ENCODE measurements around the gene SLC6A15.
A peak's percentile ranks its signal among the peaks of the same experiment; 100 is the strongest.

DNA sequence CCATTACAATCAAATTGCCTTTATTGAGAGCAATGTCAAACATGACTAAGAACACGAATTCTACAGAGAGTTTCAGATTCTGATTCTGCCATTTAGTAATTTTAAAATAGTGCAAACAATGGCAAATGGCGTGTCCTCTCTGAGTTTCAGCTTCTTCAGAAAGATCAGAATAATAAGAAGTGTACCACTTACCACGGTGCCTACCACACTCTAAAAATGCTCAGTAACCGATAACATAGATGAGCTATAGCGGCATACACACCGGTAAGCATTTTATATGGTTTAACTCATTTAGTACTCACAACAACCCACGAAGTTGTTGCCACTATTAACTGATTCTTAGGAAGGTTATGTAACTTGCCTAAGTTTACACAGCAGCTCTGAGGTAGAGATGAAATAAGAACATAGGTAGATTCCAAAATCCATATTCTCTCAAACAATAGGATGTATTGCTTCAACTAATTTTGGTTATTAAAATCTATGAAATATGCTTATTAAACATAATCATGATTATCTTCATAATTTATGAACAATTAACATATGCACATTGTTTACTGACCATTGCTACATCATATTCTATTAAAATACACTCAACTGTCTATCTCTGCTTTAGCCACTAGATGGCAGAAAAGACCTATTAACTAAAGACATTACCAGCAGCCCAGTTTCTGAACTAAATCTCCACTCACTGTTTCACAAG lies 38.3 kb downstream of the SLC6A15 start:
- TF ChIP-seq L3MBTL2 (IDR thresholded peaks at IDR 0.05) (no peak), ZNF354B (CRISPR knock-in tag; IDR thresholded peaks at IDR 0.05) (no peak), POLR2AphosphoS5 (IDR thresholded peaks at IDR 0.05; ENCODE audit: control insufficient read depth, insufficient read depth, low read depth, low read length) (no peak), CTCF (IDR thresholded peaks at IDR 0.05 in 2 of 3, conservative IDR thresholded peaks at IDR 0.05 in 1 of 3; ENCODE audit: insufficient read depth in 2 of 3, low read depth in 1 of 3, low read length in 3 of 3) (peak; percentile 23 to 70 (median 49); a peak in 4 of 6 replicates), TAF1 (IDR thresholded peaks at IDR 0.05; ENCODE audit: control insufficient read depth, extremely low read depth, insufficient read depth, low read length, severe bottlenecking) (no peak), MTA2 (IDR thresholded peaks at IDR 0.05; ENCODE audit: low read depth) (no peak), YY1 (IDR thresholded peaks at IDR 0.05; ENCODE audit: borderline replicate concordance in 1 of 3, control insufficient read depth in 1 of 3, extremely low read depth in 1 of 3, insufficient read depth in 3 of 3, insufficient read length in 1 of 3, insufficient replicate concordance in 2 of 3, low read depth in 1 of 3, low read length in 2 of 3) (no peak)
- TF ChIP-seq, protein P1, sequence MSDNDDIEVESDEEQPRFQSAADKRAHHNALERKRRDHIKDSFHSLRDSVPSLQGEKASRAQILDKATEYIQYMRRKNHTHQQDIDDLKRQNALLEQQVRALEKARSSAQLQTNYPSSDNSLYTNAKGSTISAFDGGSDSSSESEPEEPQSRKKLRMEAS (CRISPR knock-in tag; IDR thresholded peaks at IDR 0.05) = no peak

All from K562 (cell line).